ENCODE data around the gene PIM1.

- TF ChIP-seq POLR2A (IDR thresholded peaks at IDR 0.05) (no peak), CTCF (IDR thresholded peaks at IDR 0.05) (no peak)
Measured at GRCh38 chr6:37212268-37212667, 42.3 kb downstream of the PIM1 start.

Measured in body of pancreas (tissue), 4 donors.